Measurements from ENCODE around the gene MRPL48.
"Not testable (repeated sequence)": the region's sequence is repeated elsewhere in the genome, so short reads cannot be mapped to it uniquely, and the experiment has no call there.

Gene MRPL48

GRCh38 chr11:73783483-73784020, 4.1 kb upstream of the MRPL48 start:
- Histone ChIP-seq H3K36me3 (ENCODE audit: low read length) (no peaks in the 10 kb centered on the region), H4K20me1 (ENCODE audit: low read depth, low read length) (no peaks in the 10 kb centered on the region), H3K9me3 (ENCODE audit: insufficient read depth, low read length) (no peaks in the 10 kb centered on the region), H3K79me2 (ENCODE audit: insufficient read depth, low read length) (peaks cover 6% of the 10 kb centered on the region; the same call in 1 of the 2 replicates), H3K4me3 (ENCODE audit: insufficient read depth, low read length, poor library complexity, severe bottlenecking) (no peak overlapping the region), H3K4me2 (ENCODE audit: low read depth, low read length, poor library complexity, severe bottlenecking) (no peak overlapping the region), H3K9ac (ENCODE audit: low read length) (no peak overlapping the region), H3F3A (ENCODE audit: insufficient read depth) (peaks cover 26% of the 10 kb centered on the region; the same call in 1 of the 2 replicates), H2AFZ (ENCODE audit: low read depth, low read length, severe bottlenecking) (no peak overlapping the region), H3K27ac (ENCODE audit: low read depth, low read length) (no peak overlapping the region), H3K9me2 (replicated peaks; ENCODE audit: insufficient read depth, low read length) (no peaks in the 10 kb centered on the region), H3K27me3 (ENCODE audit: low read length) (no peaks in the 10 kb centered on the region)
- TF ChIP-seq EZH2phosphoT487 (conservative IDR thresholded peaks at IDR 0.05; ENCODE audit: low read length) = no peak
- TF ChIP-seq, protein P1, sequence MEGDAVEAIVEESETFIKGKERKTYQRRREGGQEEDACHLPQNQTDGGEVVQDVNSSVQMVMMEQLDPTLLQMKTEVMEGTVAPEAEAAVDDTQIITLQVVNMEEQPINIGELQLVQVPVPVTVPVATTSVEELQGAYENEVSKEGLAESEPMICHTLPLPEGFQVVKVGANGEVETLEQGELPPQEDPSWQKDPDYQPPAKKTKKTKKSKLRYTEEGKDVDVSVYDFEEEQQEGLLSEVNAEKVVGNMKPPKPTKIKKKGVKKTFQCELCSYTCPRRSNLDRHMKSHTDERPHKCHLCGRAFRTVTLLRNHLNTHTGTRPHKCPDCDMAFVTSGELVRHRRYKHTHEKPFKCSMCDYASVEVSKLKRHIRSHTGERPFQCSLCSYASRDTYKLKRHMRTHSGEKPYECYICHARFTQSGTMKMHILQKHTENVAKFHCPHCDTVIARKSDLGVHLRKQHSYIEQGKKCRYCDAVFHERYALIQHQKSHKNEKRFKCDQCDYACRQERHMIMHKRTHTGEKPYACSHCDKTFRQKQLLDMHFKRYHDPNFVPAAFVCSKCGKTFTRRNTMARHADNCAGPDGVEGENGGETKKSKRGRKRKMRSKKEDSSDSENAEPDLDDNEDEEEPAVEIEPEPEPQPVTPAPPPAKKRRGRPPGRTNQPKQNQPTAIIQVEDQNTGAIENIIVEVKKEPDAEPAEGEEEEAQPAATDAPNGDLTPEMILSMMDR (IDR thresholded peaks at IDR 0.05; ENCODE audit: insufficient read depth, low read length, poor library complexity, severe bottlenecking) = no peak

DNA sequence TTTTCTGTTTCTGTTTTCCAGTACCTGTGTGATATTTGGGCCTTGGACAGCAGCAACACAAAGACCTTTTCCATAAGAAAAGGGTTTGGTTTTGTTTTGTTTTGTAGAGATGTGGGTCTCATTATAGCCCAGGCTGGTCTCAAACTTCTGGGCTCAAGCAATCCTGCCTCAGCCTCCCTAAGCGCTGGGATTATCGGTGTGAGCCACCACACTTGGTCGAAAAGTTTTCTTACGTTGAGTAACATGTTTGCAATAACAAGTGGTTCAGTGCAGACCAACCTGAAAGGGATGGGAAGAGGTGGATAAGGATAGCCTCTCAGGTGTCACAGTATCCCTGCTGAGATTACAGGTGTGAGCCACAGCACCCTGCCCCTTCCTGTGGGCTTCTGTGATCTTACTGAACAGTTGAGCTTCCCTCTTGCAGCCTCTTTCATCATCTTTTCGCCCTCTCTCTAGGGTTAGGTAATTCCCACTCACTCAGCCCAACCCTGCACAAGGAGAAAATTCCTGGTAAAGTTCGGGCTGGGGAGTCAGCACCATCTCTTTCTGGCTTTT, 3.5 kb upstream of the MRPL48 start:
- Histone ChIP-seq H3K9me3 (ENCODE audit: insufficient read depth, low read length) (no peaks in the 10 kb centered on the region), H3K4me2 (ENCODE audit: low read depth, low read length, poor library complexity, severe bottlenecking) (no peak overlapping the region), H3K4me3 (ENCODE audit: insufficient read depth, low read length, poor library complexity, severe bottlenecking) (no peak overlapping the region), H2AFZ (ENCODE audit: low read depth, low read length, severe bottlenecking) (no peak overlapping the region), H4K20me1 (ENCODE audit: low read depth, low read length) (no peaks in the 10 kb centered on the region), H3F3A (ENCODE audit: insufficient read depth) (peaks cover 26% of the 10 kb centered on the region; the same call in 1 of the 2 replicates), H3K79me2 (ENCODE audit: insufficient read depth, low read length) (peaks cover 12% of the 10 kb centered on the region), H3K9me2 (replicated peaks; ENCODE audit: insufficient read depth, low read length) (no peaks in the 10 kb centered on the region), H3K27me3 (ENCODE audit: low read length) (no peaks in the 10 kb centered on the region), H3K36me3 (ENCODE audit: low read length) (no peaks in the 10 kb centered on the region), H3K9ac (ENCODE audit: low read length) (no peak overlapping the region), H3K27ac (ENCODE audit: low read depth, low read length) (no peak overlapping the region)
- TF ChIP-seq, protein P1 (IDR thresholded peaks at IDR 0.05; ENCODE audit: insufficient read depth, low read length, poor library complexity, severe bottlenecking) = no peak
- no peak for TF ChIP-seq EZH2phosphoT487 (conservative IDR thresholded peaks at IDR 0.05; ENCODE audit: low read length)

DNA sequence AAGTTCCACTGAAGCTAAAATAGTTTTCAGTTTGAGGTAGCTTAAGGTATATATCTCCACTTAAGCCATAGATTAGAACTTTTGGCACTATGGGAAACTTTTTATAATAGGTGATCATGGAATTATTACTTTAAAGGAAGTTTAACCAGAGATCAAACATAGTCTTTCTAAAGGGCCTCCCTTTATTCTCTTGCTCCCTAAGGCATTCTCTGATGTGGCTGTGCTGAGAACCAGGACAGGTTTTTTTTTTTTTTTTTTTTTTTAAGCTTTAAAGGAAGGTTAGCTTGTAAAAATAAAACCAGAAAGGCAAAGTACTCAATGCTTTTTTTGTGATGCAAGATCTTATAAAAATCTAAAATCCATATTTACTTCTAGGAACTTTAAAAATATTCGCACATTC, 2.9 kb upstream of the MRPL48 start:
- Histone ChIP-seq H3K4me3 (ENCODE audit: insufficient read depth, low read length, poor library complexity, severe bottlenecking) (no peak overlapping the region), H3F3A (ENCODE audit: insufficient read depth) (peaks cover 31% of the 10 kb centered on the region; the same call in 1 of the 2 replicates), H3K9ac (ENCODE audit: low read length) (no peak overlapping the region), H4K20me1 (ENCODE audit: low read depth, low read length) (no peaks in the 10 kb centered on the region), H2AFZ (ENCODE audit: low read depth, low read length, severe bottlenecking) (no peak overlapping the region), H3K9me2 (replicated peaks; ENCODE audit: insufficient read depth, low read length) (no peaks in the 10 kb centered on the region), H3K4me2 (ENCODE audit: low read depth, low read length, poor library complexity, severe bottlenecking) (no peak overlapping the region), H3K27me3 (ENCODE audit: low read length) (no peaks in the 10 kb centered on the region), H3K27ac (ENCODE audit: low read depth, low read length) (no peak overlapping the region), H3K36me3 (ENCODE audit: low read length) (no peaks in the 10 kb centered on the region), H3K9me3 (ENCODE audit: insufficient read depth, low read length) (no peaks in the 10 kb centered on the region), H3K79me2 (ENCODE audit: insufficient read depth, low read length) (peaks cover 18% of the 10 kb centered on the region)
- TF ChIP-seq, protein P1 (IDR thresholded peaks at IDR 0.05; ENCODE audit: insufficient read depth, low read length, poor library complexity, severe bottlenecking) = no peak
- TF ChIP-seq EZH2phosphoT487 (conservative IDR thresholded peaks at IDR 0.05; ENCODE audit: low read length) = no peak

DNA sequence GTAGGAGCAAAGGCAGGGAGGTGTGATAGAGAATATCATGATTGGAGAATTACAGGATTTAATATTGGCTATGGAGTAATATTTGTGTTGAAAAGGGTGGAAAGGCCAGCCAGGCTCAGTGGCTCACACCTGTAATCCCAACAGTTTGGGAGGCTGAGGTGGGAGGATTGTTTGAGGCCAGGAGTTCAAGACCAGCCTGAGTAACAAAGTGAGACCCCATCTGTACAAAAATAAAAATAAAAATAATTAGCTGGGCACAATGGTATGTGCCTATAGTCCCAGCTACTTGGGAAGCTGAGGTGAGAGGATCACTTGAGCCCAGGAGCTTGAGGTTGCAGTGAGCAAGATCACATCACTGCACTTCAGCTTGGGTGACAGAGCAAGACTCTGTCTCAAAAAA, 2.2 kb upstream of the MRPL48 start:
- not testable (repeated sequence) for H3K4me3 ChIP-seq (ENCODE audit: insufficient read depth, low read length, poor library complexity, severe bottlenecking); H3K9me3 ChIP-seq (ENCODE audit: insufficient read depth, low read length); H3K27me3 ChIP-seq (ENCODE audit: low read length); H2AFZ ChIP-seq (ENCODE audit: low read depth, low read length, severe bottlenecking); H3K36me3 ChIP-seq (ENCODE audit: low read length); H3K9ac ChIP-seq (ENCODE audit: low read length); H3K4me2 ChIP-seq (ENCODE audit: low read depth, low read length, poor library complexity, severe bottlenecking); H4K20me1 ChIP-seq (ENCODE audit: low read depth, low read length); H3K9me2 ChIP-seq (replicated peaks; ENCODE audit: insufficient read depth, low read length); H3K27ac ChIP-seq (ENCODE audit: low read depth, low read length)
- Histone ChIP-seq H3F3A (ENCODE audit: insufficient read depth) (peaks cover 28% of the 10 kb centered on the region; the same call in 1 of the 2 replicates), H3K79me2 (ENCODE audit: insufficient read depth, low read length) (peaks cover 20% of the 10 kb centered on the region)
